Measurements from ENCODE around the gene RBMS3.

DNA sequence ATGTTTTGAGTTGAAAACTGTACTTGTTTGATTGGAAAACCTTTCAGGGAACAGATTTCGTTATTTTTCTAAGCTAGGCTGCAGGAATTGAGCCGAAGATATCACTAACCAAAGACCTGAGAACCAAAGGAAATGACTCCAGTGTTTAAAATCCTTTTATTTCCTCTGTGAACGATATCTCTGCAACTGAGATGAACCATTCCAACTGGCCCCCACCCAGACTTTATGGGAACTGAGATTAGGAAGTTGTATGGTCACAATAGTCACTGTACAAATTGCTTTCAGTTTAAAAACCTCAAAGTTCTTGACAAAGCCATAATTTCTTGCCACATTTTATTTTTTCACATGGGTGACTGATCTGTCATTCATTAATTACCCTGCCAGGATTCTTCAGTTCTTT is 232.4 kb downstream of the RBMS3 start:
- TF ChIP-seq RAD21 (IDR thresholded peaks at IDR 0.05 in 1 of 2, conservative IDR thresholded peaks at IDR 0.05 in 1 of 2; ENCODE audit: low read depth in 2 of 2, low read length in 2 of 2), result no peak
- no peak for TF ChIP-seq SIN3A (conservative IDR thresholded peaks at IDR 0.05 in 1 of 2, IDR thresholded peaks at IDR 0.05 in 1 of 2; ENCODE audit: low read depth in 1 of 2, low read length in 2 of 2)
- TF ChIP-seq, protein P1, sequence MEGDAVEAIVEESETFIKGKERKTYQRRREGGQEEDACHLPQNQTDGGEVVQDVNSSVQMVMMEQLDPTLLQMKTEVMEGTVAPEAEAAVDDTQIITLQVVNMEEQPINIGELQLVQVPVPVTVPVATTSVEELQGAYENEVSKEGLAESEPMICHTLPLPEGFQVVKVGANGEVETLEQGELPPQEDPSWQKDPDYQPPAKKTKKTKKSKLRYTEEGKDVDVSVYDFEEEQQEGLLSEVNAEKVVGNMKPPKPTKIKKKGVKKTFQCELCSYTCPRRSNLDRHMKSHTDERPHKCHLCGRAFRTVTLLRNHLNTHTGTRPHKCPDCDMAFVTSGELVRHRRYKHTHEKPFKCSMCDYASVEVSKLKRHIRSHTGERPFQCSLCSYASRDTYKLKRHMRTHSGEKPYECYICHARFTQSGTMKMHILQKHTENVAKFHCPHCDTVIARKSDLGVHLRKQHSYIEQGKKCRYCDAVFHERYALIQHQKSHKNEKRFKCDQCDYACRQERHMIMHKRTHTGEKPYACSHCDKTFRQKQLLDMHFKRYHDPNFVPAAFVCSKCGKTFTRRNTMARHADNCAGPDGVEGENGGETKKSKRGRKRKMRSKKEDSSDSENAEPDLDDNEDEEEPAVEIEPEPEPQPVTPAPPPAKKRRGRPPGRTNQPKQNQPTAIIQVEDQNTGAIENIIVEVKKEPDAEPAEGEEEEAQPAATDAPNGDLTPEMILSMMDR (IDR thresholded peaks at IDR 0.05; ENCODE audit: control extremely low read depth in 1 of 3, insufficient read depth in 1 of 3, low read depth in 1 of 3, low read length in 3 of 3), result no peak
- no peak for TF ChIP-seq HDAC2 (IDR thresholded peaks at IDR 0.05; ENCODE audit: borderline replicate concordance in 1 of 2, low read depth in 2 of 2, low read length in 2 of 2)
- no peak for TF ChIP-seq TEAD4 (IDR thresholded peaks at IDR 0.05; ENCODE audit: low read depth, low read length)
- TF ChIP-seq, protein P2, sequence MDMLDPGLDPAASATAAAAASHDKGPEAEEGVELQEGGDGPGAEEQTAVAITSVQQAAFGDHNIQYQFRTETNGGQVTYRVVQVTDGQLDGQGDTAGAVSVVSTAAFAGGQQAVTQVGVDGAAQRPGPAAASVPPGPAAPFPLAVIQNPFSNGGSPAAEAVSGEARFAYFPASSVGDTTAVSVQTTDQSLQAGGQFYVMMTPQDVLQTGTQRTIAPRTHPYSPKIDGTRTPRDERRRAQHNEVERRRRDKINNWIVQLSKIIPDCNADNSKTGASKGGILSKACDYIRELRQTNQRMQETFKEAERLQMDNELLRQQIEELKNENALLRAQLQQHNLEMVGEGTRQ (IDR thresholded peaks at IDR 0.05; ENCODE audit: low read length), result no peak
- TF ChIP-seq POLR2AphosphoS5 (IDR thresholded peaks at IDR 0.05; ENCODE audit: low read depth, low read length), result no peak
